CD14-positive monocyte (primary cell): ENCODE data around the gene GALNT10. TPM values are rescaled to one million over a fixed set of nuclear protein-coding genes. Genes with fewer than 3 reads are reported as not detected.

Experiments used
- DNase-seq, 3 donors: peaks; one replicate each; pipeline ENCODE4 v3.0.0-alpha.2; 2011 to 2022
- H2AFZ ChIP-seq: 2 replicates; pipeline ENCODE4 v1.6.0; 2012; ENCODE audit warnings: mild to moderate bottlenecking, low read depth, low read length, inconsistent platforms; ENCODE audit not compliant: insufficient read depth, poor library complexity, severe bottlenecking
- H3K27ac ChIP-seq, 2 donors: 1 replicate in 1 of 2; 2 replicates in 1 of 2; pipeline ENCODE4 v1.5.1; 2012 to 2013; ENCODE audit warnings: low read length in 2 of 2, control low read depth in 1 of 2, inconsistent platforms in 1 of 2, low read depth in 1 of 2, mild to moderate bottlenecking in 1 of 2
- H3K27me3 ChIP-seq, 2 donors: one replicate each; pipeline versions ENCODE4 v1.6.0 to v1.6.1; 2011 to 2013; ENCODE audit warnings: low read length in 2 of 2; ENCODE audit not compliant: control insufficient read depth in 2 of 2, insufficient read depth in 2 of 2
- H3K36me3 ChIP-seq, 2 donors: replicated peaks in 1 of 2; 1 replicate in 1 of 2; 2 replicates in 1 of 2; pipeline versions ENCODE4 v1.5.1 to v1.6.1; 2012 to 2013; ENCODE audit warnings: low read length in 2 of 2, control low read depth in 1 of 2, inconsistent platforms in 1 of 2, mild to moderate bottlenecking in 1 of 2; ENCODE audit not compliant: insufficient read depth in 2 of 2, control insufficient read depth in 1 of 2
- H3K4me1 ChIP-seq, 2 donors: 1 replicate in 1 of 2; 2 replicates in 1 of 2; pipeline versions ENCODE4 v1.5.1 to v1.6.1; 2012 to 2013; ENCODE audit warnings: low read length in 2 of 2, control low read depth in 1 of 2, inconsistent platforms in 1 of 2, mild to moderate bottlenecking in 1 of 2, moderate library complexity in 1 of 2; ENCODE audit not compliant: insufficient read depth in 2 of 2, control insufficient read depth in 1 of 2
- H3K4me2 ChIP-seq: replicated peaks from 2 replicates; pipeline ENCODE3; 2012; ENCODE audit warnings: low read length, moderate library complexity, mild to moderate bottlenecking; ENCODE audit not compliant: poor library complexity, severe bottlenecking; ENCODE audit errors: extremely low read depth
- H3K4me3 ChIP-seq, 3 experiments: fragments of 200-600 bp in 1 of 3; sonication (generic) in 1 of 3; replicated peaks in 1 of 3; 1 replicate in 2 of 3; 2 replicates in 1 of 3; pipeline ENCODE4 v1.5.1; 2011 to 2013; ENCODE audit warnings: low read length in 3 of 3, mild to moderate bottlenecking in 3 of 3, control low read depth in 2 of 3, low read depth in 2 of 3, inconsistent platforms in 1 of 3, moderate library complexity in 1 of 3
- H3K79me2 ChIP-seq: 2 replicates; pipeline ENCODE4 v1.6.0; 2012; ENCODE audit warnings: mild to moderate bottlenecking, control low read depth, inconsistent platforms, low read length, moderate library complexity; ENCODE audit not compliant: insufficient read depth
- H3K9ac ChIP-seq: 2 replicates; pipeline ENCODE4 v1.6.0; 2017; ENCODE audit warnings: low read length, mild to moderate bottlenecking; ENCODE audit not compliant: insufficient read depth, poor library complexity, severe bottlenecking
- H3K9me3 ChIP-seq, 2 donors: replicated peaks in 1 of 2; 1 replicate in 1 of 2; 2 replicates in 1 of 2; pipeline versions ENCODE4 v1.5.1 to v1.6.1; 2012 to 2013; ENCODE audit warnings: low read length in 2 of 2, control low read depth in 1 of 2; ENCODE audit not compliant: control insufficient read depth in 1 of 2, insufficient read depth in 1 of 2
- H4K20me1 ChIP-seq: 2 replicates; pipeline ENCODE4 v1.6.0; 2012; ENCODE audit warnings: mild to moderate bottlenecking, low read length, control low read depth, moderate library complexity; ENCODE audit not compliant: insufficient read depth
- H3K27ac Mint-ChIP-seq, 7 donors: one replicate each; pipeline ENCODE4 v1.8.0; 2020; ENCODE audit warnings: mild to moderate bottlenecking in 7 of 7, mixed read lengths in 7 of 7, moderate library complexity in 6 of 7, inconsistent platforms in 2 of 7
- H3K27me3 Mint-ChIP-seq, 3 donors: one replicate each; pipeline ENCODE4 v1.8.0; 2021 to 2022; ENCODE audit warnings: low read depth in 3 of 3, mild to moderate bottlenecking in 3 of 3, mixed read lengths in 3 of 3, moderate library complexity in 3 of 3, inconsistent platforms in 1 of 3
- H3K36me3 Mint-ChIP-seq, 2 donors: one replicate each; pipeline ENCODE4 v1.8.0; 2020; ENCODE audit warnings: mixed read lengths in 2 of 2, inconsistent platforms in 1 of 2, mild to moderate bottlenecking in 1 of 2
- H3K4me1 Mint-ChIP-seq: one replicate; pipeline ENCODE4 v1.8.0; 2020; ENCODE audit warnings: mild to moderate bottlenecking, mixed read lengths
- H3K4me3 Mint-ChIP-seq, 2 donors: one replicate each; pipeline ENCODE4 v1.8.0; 2020; ENCODE audit warnings: mild to moderate bottlenecking in 2 of 2, mixed read lengths in 2 of 2, moderate library complexity in 1 of 2
- H3K9me3 Mint-ChIP-seq, 7 donors: one replicate each; pipeline ENCODE4 v1.8.0; 2020 to 2022; ENCODE audit warnings: mixed read lengths in 7 of 7, mild to moderate bottlenecking in 6 of 7, moderate library complexity in 6 of 7, inconsistent platforms in 2 of 7
- WGBS: methylation state at CpG from one replicate; pipeline ENCODE4 v1.1.5; 2013; ENCODE audit warnings: missing lambda C conversion rate; ENCODE audit not compliant: insufficient coverage; 5-methylcytosine and 5-hydroxymethylcytosine counted together
- intact Hi-C, 2 donors: fragments of 100-400 bp; cut with micrococcal nuclease; formaldehyde crosslinking; loops; one replicate each; pipeline versions ENCODE4 v1.15.0 to v1.15.1; 2023
- polyA plus RNA-seq, 3 donors: library from polyadenylated mRNA; depleted of rRNA in 1 of 3; unstranded in 2 of 3; stranded (reverse) in 1 of 3; fragments of 300-500 nt in 2 of 3; fragments of >200 nt in 1 of 3; fragmentation: Illumina TruSeq in 2 of 3; gene quantifications; 1 replicate in 2 of 3; 2 replicates in 1 of 3; pipeline ENCODE4 v1.2.3, GENCODE V29; 2012 to 2021
- TF ChIP-seq, protein P1 (sequence below): fragments of 200-600 bp; IDR thresholded peaks from one replicate; pipeline ENCODE4 v1.8.0; 2022; ENCODE audit warnings: antibody characterized with exemption, mild to moderate bottlenecking

The GALNT10 gene
- polyA plus RNA-seq, 3 donors: 6.2 to 11.6 (median 7.3) TPM

DNA sequence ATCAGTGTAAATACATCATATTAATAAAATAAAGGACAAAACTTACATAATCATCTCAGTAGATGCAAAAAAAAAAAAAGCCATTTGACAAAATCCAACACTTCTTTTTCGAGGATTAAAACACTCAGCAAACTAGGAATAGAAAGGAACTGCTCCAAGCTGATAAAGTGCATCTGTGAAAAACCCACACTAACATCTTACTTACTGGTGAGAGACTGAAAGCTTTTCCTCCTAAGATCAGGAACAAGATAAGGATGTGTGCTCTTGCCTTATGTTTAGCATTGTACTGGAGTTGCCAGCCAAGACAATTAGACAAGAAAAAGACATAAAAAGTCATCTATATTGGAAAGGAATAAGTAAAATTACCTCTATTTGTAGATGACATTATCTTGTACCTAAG, 135.0 kb downstream of the GALNT10 start:
- no peak overlapping the region for H3K4me3 Mint-ChIP-seq
- no peaks in the 10 kb centered on the region for H3K4me1 ChIP-seq
- no peaks in the 10 kb centered on the region for H4K20me1 ChIP-seq
- H3K36me3 ChIP-seq: peaks cover 0 to 19% of the 10 kb centered on the region in 2 donors
- WGBS: no CpG with 5 or more reads among the region's 1 CpG
- peaks cover 0 to 3% (median 0%) of the 10 kb centered on the region in 7 donors for H3K9me3 Mint-ChIP-seq
- H3K27ac ChIP-seq: no peak overlapping the region
- TF ChIP-seq, protein P1, sequence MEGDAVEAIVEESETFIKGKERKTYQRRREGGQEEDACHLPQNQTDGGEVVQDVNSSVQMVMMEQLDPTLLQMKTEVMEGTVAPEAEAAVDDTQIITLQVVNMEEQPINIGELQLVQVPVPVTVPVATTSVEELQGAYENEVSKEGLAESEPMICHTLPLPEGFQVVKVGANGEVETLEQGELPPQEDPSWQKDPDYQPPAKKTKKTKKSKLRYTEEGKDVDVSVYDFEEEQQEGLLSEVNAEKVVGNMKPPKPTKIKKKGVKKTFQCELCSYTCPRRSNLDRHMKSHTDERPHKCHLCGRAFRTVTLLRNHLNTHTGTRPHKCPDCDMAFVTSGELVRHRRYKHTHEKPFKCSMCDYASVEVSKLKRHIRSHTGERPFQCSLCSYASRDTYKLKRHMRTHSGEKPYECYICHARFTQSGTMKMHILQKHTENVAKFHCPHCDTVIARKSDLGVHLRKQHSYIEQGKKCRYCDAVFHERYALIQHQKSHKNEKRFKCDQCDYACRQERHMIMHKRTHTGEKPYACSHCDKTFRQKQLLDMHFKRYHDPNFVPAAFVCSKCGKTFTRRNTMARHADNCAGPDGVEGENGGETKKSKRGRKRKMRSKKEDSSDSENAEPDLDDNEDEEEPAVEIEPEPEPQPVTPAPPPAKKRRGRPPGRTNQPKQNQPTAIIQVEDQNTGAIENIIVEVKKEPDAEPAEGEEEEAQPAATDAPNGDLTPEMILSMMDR: no peak
- H3K27me3 ChIP-seq: no peaks in the 10 kb centered on the region
- H3K4me1 Mint-ChIP-seq: no peaks in the 10 kb centered on the region
- no peaks in the 10 kb centered on the region for H3K79me2 ChIP-seq
- H3K27ac Mint-ChIP-seq: no peak overlapping the region
- no peak overlapping the region for H2AFZ ChIP-seq
- H3K27me3 Mint-ChIP-seq: peaks cover 0 to 3% (median 0%) of the 10 kb centered on the region in 3 donors
- H3K4me2 ChIP-seq: no peak overlapping the region
- no peak for DNase-seq
- H3K4me3 ChIP-seq: no peak overlapping the region
- intact Hi-C loops: no loop called here
- H3K9ac ChIP-seq: no peak overlapping the region
- H3K9me3 ChIP-seq: no peaks in the 10 kb centered on the region
- peaks cover 13 to 23% of the 10 kb centered on the region in 2 donors for H3K36me3 Mint-ChIP-seq

DNA sequence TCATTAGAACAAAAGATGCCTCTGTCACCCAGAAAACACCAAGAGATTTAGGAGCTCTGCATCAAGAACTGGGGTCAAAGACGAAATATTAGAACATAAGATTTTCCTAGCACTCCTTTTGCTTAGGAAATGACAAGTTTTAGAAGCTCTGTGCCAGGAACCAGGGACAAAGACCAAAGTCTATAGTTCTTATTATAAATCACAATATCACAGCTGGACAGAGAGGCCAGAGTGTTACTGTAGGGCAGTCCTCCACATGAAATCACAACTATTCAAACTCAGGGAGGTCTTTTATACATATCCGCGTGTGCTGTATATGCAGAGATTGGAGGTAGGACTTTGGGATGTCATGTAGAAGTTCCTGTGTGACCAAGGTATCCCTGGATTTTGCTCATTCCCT, 138.5 kb downstream of the GALNT10 start:
- H3K27me3 Mint-ChIP-seq: no peaks in the 10 kb centered on the region
- intact Hi-C loops: no loop called here
- H3K9me3 Mint-ChIP-seq: peaks cover 0 to 3% (median 0%) of the 10 kb centered on the region in 7 donors
- Histone ChIP-seq H3K4me1 (no peaks in the 10 kb centered on the region), H2AFZ (no peak overlapping the region), H3K79me2 (no peaks in the 10 kb centered on the region), H3K9me3 (no peaks in the 10 kb centered on the region), H4K20me1 (no peaks in the 10 kb centered on the region), H3K36me3 (peaks cover under 1 to 45% of the 10 kb centered on the region in 2 donors), H3K27ac (no peak overlapping the region), H3K27me3 (no peaks in the 10 kb centered on the region), H3K4me2 (no peak overlapping the region), H3K9ac (no peak overlapping the region), H3K4me3 (no peak overlapping the region)
- H3K4me3 Mint-ChIP-seq: no peak overlapping the region
- peaks cover 37 to 40% of the 10 kb centered on the region in 2 donors for H3K36me3 Mint-ChIP-seq
- no peak for DNase-seq
- TF ChIP-seq, protein P1: no peak
- H3K27ac Mint-ChIP-seq: no peak overlapping the region
- no peaks in the 10 kb centered on the region for H3K4me1 Mint-ChIP-seq
- WGBS: 100% methylated on average over 1 of the region's 3 CpGs
